DMS53 treated with DMSO at 0.1 percent for 48 hours (cell line): Measurements from ENCODE around the gene CDON.

Experiments used
- DNase-seq: peaks from one replicate; lab custom pipeline; 2025; ENCODE audit not compliant: unreplicated experiment; lab: John Stamatoyannopoulos, UW

The CDON gene

DNA sequence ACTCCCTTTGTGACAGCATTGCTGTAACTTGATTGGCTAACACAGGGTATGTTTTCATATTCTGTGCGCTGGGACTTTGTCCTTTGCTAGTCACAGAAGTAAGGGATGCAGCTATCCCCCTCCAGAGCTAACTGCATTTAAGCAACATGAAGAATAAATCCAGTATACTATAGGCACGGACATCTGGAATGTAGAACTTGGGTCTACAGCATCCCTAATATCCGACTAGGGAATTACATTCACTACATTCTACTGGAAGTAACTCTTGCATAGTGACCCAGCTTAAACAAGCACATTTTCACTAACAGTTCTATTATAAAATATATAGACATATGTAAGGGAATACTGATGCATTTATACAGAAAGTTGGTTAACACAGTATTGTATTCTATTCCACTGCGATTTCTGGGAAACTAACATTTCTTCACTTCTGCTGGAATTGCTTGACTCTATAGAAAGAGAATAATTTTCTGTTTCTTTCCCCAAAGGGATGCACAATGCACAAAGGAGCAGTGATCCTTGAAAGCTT, 103.7 kb downstream of the CDON start:
- no peak for DNase-seq

DNA sequence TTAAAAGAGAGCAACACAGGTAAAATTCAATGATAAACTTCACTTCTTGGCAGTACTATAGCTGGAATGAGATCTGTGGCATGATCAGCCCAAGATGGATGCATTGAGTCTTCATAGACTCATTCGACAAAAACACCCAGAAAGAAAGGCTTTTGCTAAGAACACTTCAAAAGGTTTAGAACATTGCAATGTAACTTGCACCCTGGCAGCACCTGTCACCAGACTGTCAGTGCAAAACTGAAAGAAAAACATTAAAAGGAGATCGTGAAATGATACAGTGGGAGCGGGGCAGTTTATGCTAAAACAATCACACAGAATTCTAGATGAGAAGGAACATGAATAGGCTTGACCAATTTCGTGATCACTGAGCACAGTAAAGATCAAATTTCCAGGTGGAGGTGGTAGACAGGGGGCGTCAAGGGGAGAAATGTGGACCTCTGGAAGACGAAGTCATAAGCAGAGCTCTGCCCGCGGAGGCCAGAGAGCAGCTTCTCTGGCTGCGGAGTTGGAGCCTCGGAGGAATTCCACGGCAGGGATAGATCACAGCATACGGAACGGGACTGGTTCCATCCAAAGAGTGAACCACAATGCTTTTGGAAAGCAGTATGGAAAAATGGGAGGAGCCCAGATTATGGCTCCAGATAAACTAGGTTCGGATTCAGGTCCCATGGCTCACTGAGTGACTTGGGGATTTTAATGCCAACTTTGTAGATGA, 104.9 kb downstream of the CDON start:
- DNase-seq, result no peak

DNA sequence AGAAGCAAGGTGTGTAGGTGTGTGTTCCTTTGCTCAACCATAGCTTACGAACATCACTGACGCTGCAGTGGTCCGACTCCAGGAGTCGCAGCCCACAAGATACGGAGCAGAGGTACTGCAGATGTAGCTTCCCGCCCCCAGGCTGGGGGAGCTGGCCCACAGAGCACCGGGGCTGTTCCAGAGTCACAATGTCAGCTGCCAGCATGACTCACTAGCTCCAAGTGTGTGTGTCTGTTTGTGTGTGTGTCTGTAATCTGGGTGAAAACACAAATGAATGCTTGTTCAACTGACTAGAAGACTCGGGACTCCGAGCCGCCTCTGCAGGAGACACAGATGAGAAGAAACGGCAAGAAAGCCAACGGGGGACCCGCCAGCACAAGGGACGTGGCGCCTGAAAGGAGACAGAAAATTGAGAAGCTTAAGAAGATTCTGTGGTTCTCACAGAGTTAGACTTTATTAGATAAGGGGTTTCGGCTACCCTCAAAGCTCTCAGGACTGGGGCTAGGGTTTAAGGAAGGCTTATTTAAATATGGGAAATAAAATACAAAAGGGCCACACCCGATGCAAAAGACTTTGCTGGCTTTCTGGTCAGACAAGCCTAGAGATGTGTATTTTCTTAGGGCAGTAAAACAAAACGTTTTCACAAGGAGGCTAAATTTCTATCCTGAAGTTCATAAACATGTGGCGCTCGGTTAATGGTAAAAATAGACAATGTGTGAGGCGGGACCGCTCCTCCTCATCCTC, 106.1 kb downstream of the CDON start:
- no peak for DNase-seq

DNA sequence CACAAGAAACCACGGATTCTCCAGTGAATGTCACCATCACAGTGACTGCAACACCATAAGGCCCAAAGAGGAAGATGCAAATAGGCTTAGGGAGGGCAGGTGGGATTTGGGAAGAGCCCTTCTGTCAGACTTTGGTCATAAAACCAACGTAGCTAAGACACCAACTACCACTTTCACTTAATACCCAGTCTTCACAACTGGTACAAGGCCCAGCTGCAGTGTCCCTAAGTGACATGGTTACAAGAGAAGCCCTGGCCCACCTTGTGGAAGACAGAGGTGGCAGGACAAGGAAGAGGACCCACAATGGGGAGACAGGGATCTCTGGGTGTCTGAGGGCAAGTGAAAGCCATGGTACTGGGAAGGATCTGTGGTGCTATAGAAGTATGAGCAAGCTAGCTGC, 106.8 kb downstream of the CDON start:
- DNase-seq, result no peak

DNA sequence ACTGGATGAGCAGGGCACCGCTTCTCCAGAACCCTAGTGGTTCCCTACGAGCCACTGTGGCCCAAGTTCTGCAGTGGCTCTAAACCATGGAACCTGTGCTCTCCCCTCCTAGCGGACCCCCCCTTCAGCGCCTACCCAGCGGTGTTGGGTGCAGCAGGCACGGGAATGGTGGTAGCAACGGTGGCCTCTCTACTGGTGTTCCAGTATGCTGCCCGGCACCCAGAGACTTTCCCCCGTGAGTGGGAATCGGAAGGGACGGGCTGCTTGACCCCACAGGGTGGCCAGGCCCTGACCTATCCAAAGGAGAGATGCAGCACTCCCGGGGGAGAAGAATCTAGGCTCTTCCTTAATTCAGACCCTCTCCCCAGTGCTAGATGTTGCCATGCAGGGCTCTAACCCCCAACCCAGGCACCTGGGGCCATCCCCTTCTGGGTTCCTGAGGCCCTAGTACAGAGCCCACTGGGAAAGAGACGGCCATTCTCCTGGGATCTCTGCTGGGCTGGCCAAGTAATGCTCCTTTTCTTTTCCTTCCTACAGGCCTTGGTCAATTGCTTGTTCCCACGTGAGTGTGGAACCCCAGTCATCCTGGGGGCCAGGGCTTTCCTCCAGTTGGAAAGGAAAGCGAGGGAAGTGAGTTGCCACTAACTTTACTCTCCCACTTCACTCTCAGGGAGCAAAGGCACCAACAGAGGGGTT, 107.6 kb downstream of the CDON start:
- DNase-seq, result no peak

DNA sequence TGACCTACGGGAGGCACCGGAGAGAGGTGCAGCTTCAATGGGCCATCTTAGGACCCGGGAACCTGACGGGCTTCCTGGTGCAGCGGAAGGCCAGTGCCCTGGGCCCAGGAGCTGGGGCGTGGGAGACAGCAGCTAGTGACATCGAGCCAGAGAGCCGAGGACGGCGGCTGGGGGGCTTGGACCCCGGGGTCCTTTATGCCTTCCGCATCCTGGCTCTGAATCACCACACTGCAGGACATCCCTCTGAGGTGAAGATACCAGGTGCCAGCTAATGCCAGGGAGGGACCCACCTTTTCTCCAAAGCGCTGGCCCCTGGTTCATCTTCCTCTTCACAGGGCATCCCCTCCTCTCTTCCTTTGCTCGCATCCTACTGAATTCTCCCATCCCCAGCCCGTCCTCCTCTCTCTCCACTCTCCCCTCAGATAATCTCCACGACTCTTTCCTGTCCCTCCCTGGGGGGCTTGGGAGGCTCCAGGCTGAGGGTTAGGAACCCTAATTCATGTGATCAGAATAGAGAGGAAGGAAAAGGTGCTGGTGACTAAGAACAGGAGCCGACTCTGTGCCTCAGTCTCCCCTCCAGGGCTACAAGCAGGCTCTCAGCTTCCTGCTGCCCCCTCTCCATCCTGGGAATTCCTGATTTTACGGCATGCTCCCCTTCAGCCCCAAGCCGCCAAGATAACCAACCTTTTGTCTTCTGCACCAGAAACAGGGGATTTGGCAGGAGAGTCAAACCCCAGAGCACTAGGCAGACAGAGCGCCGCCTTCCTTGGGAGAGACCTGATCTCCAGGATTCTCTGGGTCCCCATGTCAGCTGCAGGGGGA, 108.3 kb downstream of the CDON start:
- DNase-seq, result no peak

DNA sequence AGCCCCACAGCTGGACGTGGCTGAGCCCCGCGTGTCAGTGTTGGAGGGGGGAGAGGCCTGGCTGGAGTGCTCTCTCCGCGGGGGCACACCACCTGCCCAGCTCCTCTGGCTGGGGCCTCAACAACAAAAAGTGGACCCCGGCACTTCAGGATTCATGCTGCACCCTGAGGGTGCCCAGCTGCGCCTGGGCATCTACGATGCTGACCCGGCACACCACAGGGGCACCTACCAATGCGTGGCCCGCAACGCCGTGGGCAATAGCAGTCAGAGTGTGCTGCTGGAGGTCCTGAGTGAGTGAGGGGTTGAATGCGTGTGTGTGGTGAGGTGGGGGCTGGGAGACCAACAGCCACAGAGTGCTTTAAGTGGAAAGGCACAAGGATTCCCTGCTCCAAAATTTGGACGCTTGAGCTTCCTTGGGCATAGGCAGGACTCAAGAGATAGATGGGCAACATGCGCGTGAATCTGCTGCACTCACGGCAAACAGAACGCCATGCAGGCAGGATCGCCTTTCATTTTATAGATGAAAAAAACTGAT, 109.2 kb downstream of the CDON start:
- DNase-seq, result no peak

DNA sequence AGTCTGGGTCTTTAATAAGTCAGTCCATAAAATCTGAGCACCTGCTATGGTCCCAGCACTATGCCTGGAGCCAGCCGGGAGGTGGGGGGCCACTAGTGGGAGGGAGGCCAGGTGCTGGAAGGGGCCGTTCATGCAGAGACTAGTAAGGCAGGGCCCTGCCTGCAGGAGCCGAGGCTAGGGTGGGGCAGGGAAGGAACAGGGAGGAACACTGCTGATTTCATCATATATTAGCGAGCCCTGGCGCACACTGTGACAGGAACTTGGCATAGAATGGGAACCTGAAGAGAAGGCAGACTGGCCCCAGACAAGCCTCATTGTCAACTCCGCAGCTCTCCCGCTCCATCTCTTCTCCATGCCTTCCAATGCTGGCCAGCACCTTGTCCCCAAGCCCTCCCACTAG, 109.7 kb downstream of the CDON start:
- no peak for DNase-seq

DNA sequence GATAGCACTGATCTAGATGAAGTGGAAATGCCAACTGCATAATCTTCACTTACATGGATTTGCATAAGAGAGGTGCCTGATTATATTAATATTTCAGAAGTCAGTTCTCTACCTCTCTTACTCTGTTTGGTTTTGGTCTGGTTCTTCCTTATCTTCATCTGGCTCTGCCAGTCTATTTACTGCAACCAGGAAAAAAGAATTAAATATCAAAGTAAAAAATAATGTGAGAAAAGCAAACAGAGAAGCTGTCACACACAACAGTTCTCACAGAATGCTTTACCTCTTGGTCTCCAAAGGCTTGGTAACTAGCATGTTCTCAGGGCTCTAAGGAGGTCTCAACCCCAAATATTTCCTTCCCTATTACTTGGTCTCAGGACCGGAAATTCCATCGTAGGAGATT, 110.1 kb downstream of the CDON start:
- no peak for DNase-seq

DNA sequence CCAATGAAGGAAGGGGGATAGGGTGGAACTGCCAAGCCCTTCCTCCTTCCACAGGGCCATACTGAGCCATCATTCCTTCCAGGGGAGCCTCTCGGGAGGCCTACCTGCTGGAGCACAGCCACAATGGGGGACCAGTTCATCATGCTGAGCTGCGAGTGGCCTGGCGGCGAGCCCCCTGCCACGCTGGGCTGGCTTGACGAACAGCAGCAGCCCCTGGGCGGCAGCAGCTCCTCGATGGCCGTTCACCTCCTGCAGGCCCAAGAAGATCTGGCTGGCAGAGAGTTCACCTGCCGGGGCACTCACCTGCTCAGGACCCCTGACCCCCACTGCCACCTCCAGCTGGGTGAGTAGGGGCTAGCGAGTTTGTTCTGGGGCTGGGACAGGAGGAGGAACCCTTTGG, 110.9 kb downstream of the CDON start:
- DNase-seq, result no peak

DNA sequence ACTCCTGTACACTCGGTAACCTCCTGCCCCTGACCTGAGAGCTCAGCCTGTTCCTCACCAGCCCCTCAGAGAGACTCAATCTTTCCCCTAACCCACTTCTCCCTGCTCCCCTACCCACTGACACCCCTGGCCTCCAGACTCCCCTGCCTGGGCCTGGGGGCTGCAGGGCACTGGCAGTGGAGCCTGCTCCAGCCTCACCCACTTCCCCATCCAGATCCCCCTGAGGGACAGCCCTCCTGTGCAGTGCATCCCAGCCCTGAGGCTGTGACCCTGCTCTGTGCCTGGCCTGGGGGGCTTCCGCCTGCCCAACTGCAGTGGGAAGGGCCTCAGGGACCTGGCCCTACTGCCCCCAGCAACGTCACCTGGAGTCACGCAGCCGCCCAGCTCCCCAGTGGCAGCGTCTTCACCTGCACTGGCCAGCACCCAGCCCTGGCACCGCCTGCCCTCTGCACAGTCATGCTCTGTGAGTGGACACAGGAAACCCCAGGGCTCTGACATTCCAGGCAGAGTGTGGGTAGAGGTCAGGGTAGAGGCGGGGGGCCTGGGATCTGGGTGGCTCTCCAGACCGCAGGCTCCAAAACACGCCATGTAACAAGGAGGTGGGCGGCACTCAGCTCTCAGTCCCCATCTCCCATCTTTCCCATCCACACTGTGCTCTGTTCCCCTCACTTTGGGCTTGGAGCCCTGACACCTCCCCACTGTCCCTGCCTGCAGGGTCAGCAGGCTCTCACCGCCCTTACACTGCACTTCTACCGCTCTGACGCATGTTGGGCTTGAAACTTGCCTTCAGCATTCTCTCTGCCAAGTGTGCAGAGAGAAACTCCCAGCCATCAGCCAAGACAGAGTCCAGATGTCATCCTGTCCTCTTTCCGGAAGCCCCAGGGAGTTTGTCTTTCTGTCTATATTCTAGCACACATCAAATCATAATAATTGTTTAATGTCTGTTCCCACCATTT, 111.7 kb downstream of the CDON start:
- DNase-seq, result no peak

DNA sequence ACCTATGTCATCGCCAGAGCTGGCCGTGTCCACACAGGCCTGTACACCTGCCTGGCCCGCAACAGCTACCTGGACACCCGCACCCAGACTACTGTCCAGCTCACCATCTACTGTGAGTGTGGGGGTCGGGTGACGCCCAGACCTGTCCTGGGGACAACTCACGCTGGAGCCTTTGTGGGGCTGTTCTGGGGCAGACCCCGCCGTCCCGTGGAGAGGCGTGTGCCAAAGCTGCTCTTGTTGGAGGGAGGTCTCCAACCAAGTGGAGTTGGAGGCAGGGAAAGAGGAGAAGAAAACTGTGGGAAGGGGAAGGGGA, 112.5 kb downstream of the CDON start:
- DNase-seq, result no peak

DNA sequence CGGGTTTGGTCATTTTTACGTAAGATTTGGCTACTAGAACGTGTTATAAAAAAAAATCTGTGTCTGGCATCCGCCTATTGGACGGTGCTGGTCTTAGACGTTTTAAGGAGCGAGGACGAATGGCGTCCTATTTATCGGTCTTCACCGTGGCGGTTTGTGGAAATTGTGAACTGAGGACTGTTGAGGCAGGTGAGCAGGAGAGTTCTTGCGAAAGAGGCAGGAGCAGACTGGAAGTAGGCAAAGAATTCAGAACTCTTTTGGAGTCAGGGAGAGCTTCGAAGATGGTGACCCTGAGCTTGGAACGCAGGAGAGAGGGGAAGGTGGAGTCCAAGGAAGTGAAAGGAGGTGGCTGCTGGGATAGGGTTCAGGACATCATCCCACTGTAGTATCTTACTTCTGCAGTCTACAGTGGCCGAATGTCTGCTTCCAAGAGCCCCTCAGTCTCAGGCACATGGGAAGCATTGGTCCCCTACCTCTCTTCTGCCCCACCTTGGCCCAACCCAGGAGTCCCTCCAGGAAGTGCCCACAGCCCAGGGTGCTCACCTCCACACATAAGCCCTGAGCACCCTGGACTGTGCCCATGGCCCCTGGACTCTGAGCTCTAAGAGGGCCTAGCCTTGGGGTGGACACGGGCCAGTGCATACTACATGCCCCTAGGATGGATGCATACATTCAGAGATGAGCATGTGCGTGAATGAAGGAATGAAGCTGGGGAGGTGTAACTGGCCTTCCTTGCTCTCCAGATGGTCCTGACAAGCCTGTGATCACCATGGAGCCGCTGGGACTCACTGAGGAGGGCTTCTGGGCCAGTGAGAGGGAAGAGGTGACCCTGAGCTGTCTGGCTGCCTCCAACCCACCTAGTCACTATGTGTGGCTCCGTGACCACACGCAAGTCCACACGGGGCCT, 113.1 kb downstream of the CDON start:
- no peak for DNase-seq

DNA sequence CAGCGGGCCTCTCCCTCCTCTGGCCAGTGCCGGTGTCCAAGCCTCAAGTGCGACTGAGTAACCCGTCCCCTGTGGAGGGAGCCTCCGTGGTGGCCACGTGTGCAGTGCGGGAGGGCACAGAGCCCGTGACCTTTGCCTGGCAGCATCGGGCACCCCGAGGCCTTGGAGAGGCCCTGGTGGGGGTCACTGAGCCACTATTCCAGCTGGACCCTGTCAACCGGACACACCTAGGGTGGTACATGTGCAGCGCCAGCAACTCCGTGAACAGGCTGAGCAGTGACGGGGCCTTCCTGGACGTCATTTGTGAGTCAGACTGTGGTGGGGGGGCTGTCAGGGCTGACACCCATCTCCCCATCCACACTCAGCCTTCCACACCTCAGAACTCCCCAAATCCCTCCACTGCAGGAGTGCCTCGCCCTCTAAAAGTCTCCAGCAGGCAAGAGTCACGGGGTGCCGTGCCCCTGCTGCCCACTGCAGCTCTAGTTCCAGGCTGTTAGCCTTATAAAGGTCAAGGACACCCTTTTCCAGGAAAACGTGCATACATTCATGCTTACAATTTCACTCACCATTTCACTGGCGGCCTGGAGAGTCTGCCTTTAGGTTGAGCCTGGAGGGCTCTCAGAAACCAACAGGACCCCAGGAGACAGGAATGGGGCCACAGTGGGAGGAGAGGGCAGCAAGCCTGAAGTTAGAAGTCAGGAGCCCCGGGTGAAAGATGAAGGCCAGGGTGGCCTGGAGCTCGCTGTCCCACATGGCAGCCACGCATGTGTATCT, 114.2 kb downstream of the CDON start:
- DNase-seq, result no peak

DNA sequence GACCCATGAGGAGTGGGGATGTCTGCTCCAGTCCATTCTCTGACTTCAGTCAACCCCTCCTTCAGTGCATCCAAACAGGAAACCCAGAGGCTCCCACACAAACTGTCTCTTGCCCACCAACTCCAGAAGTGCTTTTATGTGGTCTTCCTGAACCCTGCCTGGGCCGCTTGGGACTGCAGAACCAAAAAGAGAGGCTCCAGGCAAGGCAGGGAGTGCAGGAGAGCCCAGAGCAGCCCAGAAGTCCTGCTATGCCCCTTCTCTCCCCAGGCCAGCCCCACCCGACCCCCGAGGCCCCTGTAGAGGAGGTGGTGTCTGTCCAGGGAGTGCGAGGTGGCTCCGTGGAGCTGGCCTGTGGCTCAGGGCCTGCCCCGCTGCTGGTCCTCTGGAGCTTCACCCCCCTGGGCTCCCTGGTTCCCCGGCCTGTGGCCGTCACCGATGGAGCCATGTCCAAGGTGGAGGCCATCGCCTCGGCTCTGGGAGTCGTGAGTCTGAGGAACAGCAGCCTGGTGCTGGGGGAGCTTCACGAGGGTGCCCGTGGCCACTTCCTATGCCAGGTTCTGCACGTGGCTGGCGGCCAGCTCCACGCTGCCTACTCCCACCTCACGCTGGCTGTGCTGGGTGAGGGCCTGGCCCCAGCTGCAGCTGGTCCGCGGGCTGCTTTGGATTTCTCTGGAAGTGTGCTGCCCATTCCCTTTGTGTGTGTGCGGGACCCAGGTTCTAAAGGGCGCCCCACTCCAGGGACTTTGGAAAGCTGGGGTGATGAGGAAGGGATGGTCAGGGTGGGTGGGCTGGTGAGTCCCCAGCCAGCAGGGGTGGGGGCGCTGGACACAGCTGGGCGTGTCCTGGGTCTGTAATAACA, 115.0 kb downstream of the CDON start:
- no peak for DNase-seq

DNA sequence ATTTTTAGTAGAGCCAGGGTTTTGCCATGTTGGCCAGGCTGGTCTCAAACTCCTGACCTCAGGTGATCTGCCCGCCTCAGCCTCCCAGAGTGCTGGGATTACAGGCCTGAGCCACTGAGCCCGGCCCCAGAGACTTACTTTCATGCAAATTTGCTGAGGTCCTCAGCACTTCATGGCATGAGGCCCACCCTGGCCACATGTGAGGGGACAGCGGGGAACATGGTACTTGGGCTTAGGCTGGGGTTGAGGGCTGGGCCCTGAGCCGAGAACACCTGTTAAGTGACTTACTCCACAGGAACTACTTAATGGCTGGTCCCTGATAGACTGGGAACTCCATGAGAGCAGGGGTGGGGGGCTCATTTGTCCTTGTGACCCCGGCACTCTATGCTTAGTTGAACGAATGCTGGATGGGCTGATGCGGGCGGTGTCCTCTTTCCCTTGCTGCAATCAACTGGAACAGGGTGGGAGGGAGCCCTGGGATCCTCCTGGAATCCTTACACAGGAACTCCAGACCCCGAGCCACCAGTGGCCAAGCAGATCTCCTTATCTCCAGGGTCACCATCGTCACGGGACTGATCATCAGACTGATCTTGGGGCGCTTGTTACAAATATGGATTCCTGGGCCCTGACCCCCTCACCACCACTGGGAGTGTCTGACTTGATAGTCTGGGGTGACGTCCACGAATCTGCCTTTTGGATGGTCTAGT, 115.8 kb downstream of the CDON start:
- DNase-seq, result no peak
